Suppressor macrophage treated with lipopolysaccharide for 1 hour (primary cell): ENCODE data around the gene ITGB6.

Experiments
- DNase-seq, 3 donors: peaks; one replicate each; pipeline ENCODE4 v3.0.0-alpha.2; 2020 to 2022

ITGB6 gene

GRCh38 chr2:160199683-160200389 is at the start of gene ITGB6:
ITGB6 (minus strand) TSS chr2:160200272; CDS start chr2:160200063, 209 bp downstream.
- no peak for DNase-seq

- DNase-seq: no peak
These were observed 47.4 kb upstream of the ITGB6 start for GRCh38 chr2:160247296-160248035.

GRCh38 chr2:160246356-160246755 is 46.3 kb upstream of the ITGB6 start:
- DNase-seq: peak in 1 of 3 donors; percentile 26

GRCh38 chr2:160245614-160246155 is 45.6 kb upstream of the ITGB6 start:
- peak in 1 of 3 donors; percentile 27 for DNase-seq

GRCh38 chr2:160242893-160243564 is 43.0 kb upstream of the ITGB6 start:
- DNase-seq: no peak

- DNase-seq: peak; percentile 87 to 90 (median 90)
These were observed 41.4 kb upstream of the ITGB6 start for GRCh38 chr2:160241251-160242137.

GRCh38 chr2:160239436-160239835 is 39.4 kb upstream of the ITGB6 start:
- no peak for DNase-seq

GRCh38 chr2:160238392-160238791 is 38.3 kb upstream of the ITGB6 start:
- DNase-seq: no peak

- DNase-seq: peak in 1 of 3 donors; percentile 27
These were observed 32.9 kb upstream of the ITGB6 start for GRCh38 chr2:160232905-160233475.

GRCh38 chr2:160229591-160229990 is 29.5 kb upstream of the ITGB6 start:
- DNase-seq: no peak

GRCh38 chr2:160228141-160228917 is 28.3 kb upstream of the ITGB6 start:
- peak in 2 of 3 donors; percentile 39 to 63 for DNase-seq

GRCh38 chr2:160227293-160227915 is 27.3 kb upstream of the ITGB6 start:
- DNase-seq: peak in 2 of 3 donors; percentile 32 to 39

GRCh38 chr2:160226367-160226766 is 26.3 kb upstream of the ITGB6 start:
- DNase-seq: no peak

- no peak for DNase-seq
These were observed 25.6 kb upstream of the ITGB6 start for GRCh38 chr2:160225722-160226121.

GRCh38 chr2:160224507-160224906 is 24.4 kb upstream of the ITGB6 start:
- DNase-seq: no peak

GRCh38 chr2:160224060-160224459 is 24.0 kb upstream of the ITGB6 start:
- DNase-seq: peak; percentile 74 to 86 (median 81)

GRCh38 chr2:160223560-160223959 is 23.5 kb upstream of the ITGB6 start:
- no peak for DNase-seq

- no peak for DNase-seq
These were observed 22.6 kb upstream of the ITGB6 start for GRCh38 chr2:160222546-160223283.

GRCh38 chr2:160221391-160222276 is 21.6 kb upstream of the ITGB6 start:
- DNase-seq: no peak
